Testis (tissue), 3 donors: ENCODE measurements around the gene DDAH1. TPM values are rescaled to one million over a fixed set of nuclear protein-coding genes. Genes with fewer than 3 reads are reported as not detected.
A peak's percentile ranks its signal among the peaks of the same experiment; 100 is the strongest.

Source experiments
- DNase-seq: peaks from one replicate; pipeline ENCODE4 v3.0.0-alpha.2; 2019
- H3K27ac ChIP-seq, 2 donors: fragments of 200-600 bp; sonication (generic); one replicate each; pipeline ENCODE4 v1.5.1; 2019
- H3K27me3 ChIP-seq: fragments of 200-600 bp; sonication (generic); one replicate; pipeline ENCODE4 v1.5.1; 2019
- H3K36me3 ChIP-seq: fragments of 200-600 bp; sonication (generic); one replicate; pipeline ENCODE4 v1.5.1; 2017; ENCODE audit warnings: low read depth; ENCODE audit errors: missing control alignments
- H3K4me1 ChIP-seq: fragments of 200-600 bp; sonication (generic); one replicate; pipeline ENCODE4 v1.5.1; 2019
- H3K4me3 ChIP-seq, 2 donors: fragments of 200-600 bp; sonication (generic); one replicate each; pipeline ENCODE4 v1.5.1; 2017 to 2019
- H3K9me3 ChIP-seq: fragments of 200-600 bp; sonication (generic); one replicate; pipeline ENCODE4 v1.5.1; 2017
- CTCF ChIP-seq, 3 experiments: fragments of 450-650 bp in 2 of 3; fragments of 200-600 bp in 1 of 3; sonication (generic) in 1 of 3; IDR thresholded peaks; one replicate each; pipeline ENCODE4 v1.5.1; 2016 to 2019; ENCODE audit warnings: antibody characterized with exemption in 3 of 3, mild to moderate bottlenecking in 2 of 3, moderate library complexity in 1 of 3
- POLR2A ChIP-seq: fragments of 450-650 bp; IDR thresholded peaks from one replicate; pipeline ENCODE4 v1.6.1; 2017; ENCODE audit warnings: antibody characterized with exemption, mild to moderate bottlenecking, moderate library complexity
- WGBS, 2 donors: methylation state at CpG; one replicate each; pipeline ENCODE4 v1.1.5; 2018; 5-methylcytosine and 5-hydroxymethylcytosine counted together
- intact Hi-C: fragments of 100-400 bp; cut with DNase I; formaldehyde crosslinking; loops from one replicate; pipeline ENCODE4 v1.15.1; 2023; ENCODE audit warnings: low total_unique reads
- polyA plus RNA-seq: library from polyadenylated mRNA; stranded (reverse); fragments of 350-450 nt; fragmentation: Illumina TruSeq; extraction: RNeasy Lipid Tissue Mini Kit (QIAGEN cat#74804); gene quantifications from one replicate; pipeline ENCODE4 v1.2.3, GENCODE V29; 2014; ENCODE audit warnings: low read depth, low replicate concordance; ENCODE audit not compliant: insufficient read depth
- total RNA-seq, 2 donors: library from RNA; depleted of rRNA; stranded (reverse); fragments of >200 nt; gene quantifications; one replicate each; pipeline ENCODE4 v1.2.3, GENCODE V29; 2016

The DDAH1 gene
- total and polyA plus RNA-seq, 3 donors from 2014 or later: 45.3 to 71.3 (median 54.3) TPM

- H3K36me3 ChIP-seq: no peaks in the 10 kb centered on the region
- no peaks in the 10 kb centered on the region for H3K4me1 ChIP-seq
- intact Hi-C loops: no loop called here
- no peaks in the 10 kb centered on the region for H3K9me3 ChIP-seq
- H3K4me3 ChIP-seq: no peak overlapping the region
- H3K27ac ChIP-seq: peak overlapping the region in 1 of 2 donors; percentile 40
- 39 to 52% methylated on average over 3 of the region's 3 CpGs for WGBS, 2 donors
- TF ChIP-seq POLR2A: no peak
- TF ChIP-seq CTCF (IDR thresholded peaks at IDR 0.05): no peak
- no peak for DNase-seq
- H3K27me3 ChIP-seq: no peaks in the 10 kb centered on the region
Measured at GRCh38 chr1:85417876-85418275, 47.1 kb downstream of the DDAH1 start.

GRCh38 chr1:85417017-85417416 is 47.9 kb downstream of the DDAH1 start:
- TF ChIP-seq CTCF (IDR thresholded peaks at IDR 0.05) (no peak), POLR2A (no peak)
- WGBS, 2 donors: 65 to 78% methylated on average over 5 of the region's 5 CpGs
- peak overlapping the region in 1 of 2 donors; percentile 10 for H3K27ac ChIP-seq

GRCh38 chr1:85413169-85413568 is 51.8 kb downstream of the DDAH1 start:
- no peaks in the 10 kb centered on the region for H3K27me3 ChIP-seq
- H3K27ac ChIP-seq: no peak overlapping the region
- no peak for TF ChIP-seq CTCF (IDR thresholded peaks at IDR 0.05)
- TF ChIP-seq POLR2A: no peak
- H3K4me1 ChIP-seq: peaks cover 4% of the 10 kb centered on the region
- no peaks in the 10 kb centered on the region for H3K36me3 ChIP-seq
- no peak overlapping the region for H3K4me3 ChIP-seq
- H3K9me3 ChIP-seq: no peaks in the 10 kb centered on the region
- WGBS, 2 donors: 53% methylated on average over 1 of the region's 1 CpG
- no peak for DNase-seq
- intact Hi-C loops: no loop called here

More at GRCh38 chr1:85417017-85417416, 47.9 kb downstream of the DDAH1 start:
- Histone ChIP-seq H3K4me1 (no peaks in the 10 kb centered on the region), H3K36me3 (no peaks in the 10 kb centered on the region), H3K4me3 (no peak overlapping the region), H3K27me3 (no peaks in the 10 kb centered on the region), H3K9me3 (no peaks in the 10 kb centered on the region)
- intact Hi-C loops: no loop called here
- no peak for DNase-seq

- H3K4me3 ChIP-seq: no peak overlapping the region
- no peaks in the 10 kb centered on the region for H3K9me3 ChIP-seq
- intact Hi-C loops: no loop called here
- H3K27ac ChIP-seq: peak overlapping the region in 1 of 2 donors; percentile 28
- no peaks in the 10 kb centered on the region for H3K36me3 ChIP-seq
- WGBS, 2 donors: 67 to 78% methylated on average over 5 of the region's 5 CpGs
- no peaks in the 10 kb centered on the region for H3K27me3 ChIP-seq
- no peak for DNase-seq
- peaks cover 13% of the 10 kb centered on the region for H3K4me1 ChIP-seq
- TF ChIP-seq POLR2A (no peak), CTCF (IDR thresholded peaks at IDR 0.05) (no peak)
Measured at GRCh38 chr1:85411567-85412305, 53.2 kb downstream of the DDAH1 start.

- no peak overlapping the region for H3K27ac ChIP-seq
- no peaks in the 10 kb centered on the region for H3K9me3 ChIP-seq
- H3K4me1 ChIP-seq: peaks cover 26% of the 10 kb centered on the region
- no peaks in the 10 kb centered on the region for H3K36me3 ChIP-seq
- H3K4me3 ChIP-seq: no peak overlapping the region
- TF ChIP-seq CTCF (IDR thresholded peaks at IDR 0.05) (no peak), POLR2A (no peak)
- intact Hi-C loops: no loop called here
- no peaks in the 10 kb centered on the region for H3K27me3 ChIP-seq
- DNase-seq: no peak
- 86 to 91% methylated on average over 3 of the region's 3 CpGs for WGBS, 2 donors
Measured at GRCh38 chr1:85409516-85409915, 55.4 kb downstream of the DDAH1 start.
